Neural cell (in vitro differentiated cells): ENCODE results near the gene SCGB1C2.

Source experiments
- EP300 ChIP-seq: fragments of 450-650 bp; conservative IDR thresholded peaks from 2 replicates; pipeline ENCODE4 v1.6.1; 2014; ENCODE audit warnings: antibody characterized with exemption, mild to moderate bottlenecking, moderate library complexity; ENCODE audit not compliant: poor library complexity, severe bottlenecking
- EZH2 ChIP-seq: fragments of 200-600, 300-800 bp; shearing (Covaris generic), sonication (generic); IDR thresholded peaks from 2 replicates; pipeline ENCODE4 v1.6.1; 2014; ENCODE audit warnings: antibody characterized with exemption, low read length, borderline replicate concordance, mild to moderate bottlenecking; ENCODE audit not compliant: insufficient read depth, poor library complexity, severe bottlenecking
- POLR2AphosphoS5 ChIP-seq: IDR thresholded peaks from 2 replicates; pipeline ENCODE4 v1.6.1; 2012
- SMC3 ChIP-seq: fragments of 450-650 bp; conservative IDR thresholded peaks from 2 replicates; pipeline ENCODE4 v1.6.1; 2014; ENCODE audit warnings: antibody characterized with exemption, mild to moderate bottlenecking, moderate library complexity; ENCODE audit not compliant: poor library complexity
- TAF1 ChIP-seq: IDR thresholded peaks from 2 replicates; pipeline ENCODE4 v1.6.1; 2012; ENCODE audit warnings: low read depth
- TF ChIP-seq, protein P1 (sequence below): fragments of 450-650 bp; IDR thresholded peaks from 2 replicates; pipeline ENCODE4 v1.5.1; 2014; ENCODE audit warnings: antibody characterized with exemption, mild to moderate bottlenecking, moderate library complexity; ENCODE audit not compliant: poor library complexity, severe bottlenecking
- TF ChIP-seq, protein P2 (sequence below): IDR thresholded peaks from 2 replicates; pipeline ENCODE4 v1.6.1; 2012; ENCODE audit warnings: borderline replicate concordance

DNA sequence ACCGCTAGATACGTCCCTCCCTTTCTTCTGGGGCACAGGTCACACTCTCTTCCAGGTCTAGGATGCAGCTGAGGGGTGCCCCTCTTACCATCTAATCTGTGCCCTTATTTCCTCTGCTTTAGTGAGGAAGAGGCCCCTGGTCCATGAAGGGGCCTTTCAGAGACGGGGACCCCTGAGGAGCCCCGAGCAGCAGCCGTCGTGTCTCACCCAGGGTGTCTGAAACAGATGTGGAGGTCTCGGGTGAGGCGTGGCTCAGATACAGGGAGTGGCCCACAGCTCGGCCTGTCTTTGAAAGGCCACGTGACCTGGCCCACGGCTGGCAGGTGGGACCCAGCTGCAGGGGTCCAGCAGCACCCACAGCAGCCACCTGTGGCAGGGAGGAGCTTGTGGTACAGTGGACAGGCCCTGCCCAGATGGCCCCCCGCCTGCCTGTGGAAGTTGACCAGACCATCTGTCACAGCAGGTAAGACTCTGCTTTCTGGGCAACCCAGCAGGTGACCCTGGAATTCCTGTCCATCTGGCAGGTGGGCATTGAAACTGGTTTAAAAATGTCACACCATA is 15.6 kb downstream of the SCGB1C2 start:
- TF ChIP-seq EP300 = no peak
- no peak for TF ChIP-seq EZH2
- no peak for TF ChIP-seq SMC3
- TF ChIP-seq, protein P1, sequence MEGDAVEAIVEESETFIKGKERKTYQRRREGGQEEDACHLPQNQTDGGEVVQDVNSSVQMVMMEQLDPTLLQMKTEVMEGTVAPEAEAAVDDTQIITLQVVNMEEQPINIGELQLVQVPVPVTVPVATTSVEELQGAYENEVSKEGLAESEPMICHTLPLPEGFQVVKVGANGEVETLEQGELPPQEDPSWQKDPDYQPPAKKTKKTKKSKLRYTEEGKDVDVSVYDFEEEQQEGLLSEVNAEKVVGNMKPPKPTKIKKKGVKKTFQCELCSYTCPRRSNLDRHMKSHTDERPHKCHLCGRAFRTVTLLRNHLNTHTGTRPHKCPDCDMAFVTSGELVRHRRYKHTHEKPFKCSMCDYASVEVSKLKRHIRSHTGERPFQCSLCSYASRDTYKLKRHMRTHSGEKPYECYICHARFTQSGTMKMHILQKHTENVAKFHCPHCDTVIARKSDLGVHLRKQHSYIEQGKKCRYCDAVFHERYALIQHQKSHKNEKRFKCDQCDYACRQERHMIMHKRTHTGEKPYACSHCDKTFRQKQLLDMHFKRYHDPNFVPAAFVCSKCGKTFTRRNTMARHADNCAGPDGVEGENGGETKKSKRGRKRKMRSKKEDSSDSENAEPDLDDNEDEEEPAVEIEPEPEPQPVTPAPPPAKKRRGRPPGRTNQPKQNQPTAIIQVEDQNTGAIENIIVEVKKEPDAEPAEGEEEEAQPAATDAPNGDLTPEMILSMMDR = no peak
- TF ChIP-seq, protein P2, sequence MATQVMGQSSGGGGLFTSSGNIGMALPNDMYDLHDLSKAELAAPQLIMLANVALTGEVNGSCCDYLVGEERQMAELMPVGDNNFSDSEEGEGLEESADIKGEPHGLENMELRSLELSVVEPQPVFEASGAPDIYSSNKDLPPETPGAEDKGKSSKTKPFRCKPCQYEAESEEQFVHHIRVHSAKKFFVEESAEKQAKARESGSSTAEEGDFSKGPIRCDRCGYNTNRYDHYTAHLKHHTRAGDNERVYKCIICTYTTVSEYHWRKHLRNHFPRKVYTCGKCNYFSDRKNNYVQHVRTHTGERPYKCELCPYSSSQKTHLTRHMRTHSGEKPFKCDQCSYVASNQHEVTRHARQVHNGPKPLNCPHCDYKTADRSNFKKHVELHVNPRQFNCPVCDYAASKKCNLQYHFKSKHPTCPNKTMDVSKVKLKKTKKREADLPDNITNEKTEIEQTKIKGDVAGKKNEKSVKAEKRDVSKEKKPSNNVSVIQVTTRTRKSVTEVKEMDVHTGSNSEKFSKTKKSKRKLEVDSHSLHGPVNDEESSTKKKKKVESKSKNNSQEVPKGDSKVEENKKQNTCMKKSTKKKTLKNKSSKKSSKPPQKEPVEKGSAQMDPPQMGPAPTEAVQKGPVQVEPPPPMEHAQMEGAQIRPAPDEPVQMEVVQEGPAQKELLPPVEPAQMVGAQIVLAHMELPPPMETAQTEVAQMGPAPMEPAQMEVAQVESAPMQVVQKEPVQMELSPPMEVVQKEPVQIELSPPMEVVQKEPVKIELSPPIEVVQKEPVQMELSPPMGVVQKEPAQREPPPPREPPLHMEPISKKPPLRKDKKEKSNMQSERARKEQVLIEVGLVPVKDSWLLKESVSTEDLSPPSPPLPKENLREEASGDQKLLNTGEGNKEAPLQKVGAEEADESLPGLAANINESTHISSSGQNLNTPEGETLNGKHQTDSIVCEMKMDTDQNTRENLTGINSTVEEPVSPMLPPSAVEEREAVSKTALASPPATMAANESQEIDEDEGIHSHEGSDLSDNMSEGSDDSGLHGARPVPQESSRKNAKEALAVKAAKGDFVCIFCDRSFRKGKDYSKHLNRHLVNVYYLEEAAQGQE = no peak
- TF ChIP-seq TAF1 = no peak
- TF ChIP-seq POLR2AphosphoS5 = no peak
